Erythroblast (primary cell): ENCODE results near the gene CYP11A1.

Experiments
- GATA1 ChIP-seq: IDR thresholded peaks from 2 replicates; pipeline ENCODE4 v1.6.1; 2011; ENCODE audit warnings: low read depth, mild to moderate bottlenecking, control low read depth, low read length, moderate library complexity
- POLR2A ChIP-seq: IDR thresholded peaks from 2 replicates; pipeline ENCODE4 v1.6.1; 2011; ENCODE audit warnings: mild to moderate bottlenecking, low read length

- TF ChIP-seq POLR2A (peak; percentile 18), GATA1 (no peak)
These were observed 32.9 kb upstream of the CYP11A1 start for GRCh38 chr15:74400313-74400860.
